Hepatic stellate cell (primary cell): ENCODE measurements around the gene PNMA1.
A peak's percentile ranks its signal among the peaks of the same experiment; 100 is the strongest.

ENCODE experiments used
- DNase-seq: peaks from one replicate; pipeline ENCODE4 v3.0.0; 2011; ENCODE audit warnings: low spot score

Gene PNMA1

GRCh38 chr14:73713803-73714655 lies at the start of gene PNMA1:
PNMA1 (minus strand) TSS chr14:73714384; CDS start chr14:73713639, 745 bp downstream.
- DNase-seq = peak; percentile 95

GRCh38 chr14:73763396-73763795 lies 49.2 kb upstream of the PNMA1 start:
- no peak for DNase-seq

- DNase-seq = no peak
These were observed 48.2 kb upstream of the PNMA1 start for GRCh38 chr14:73762375-73762822.

GRCh38 chr14:73761618-73762355 lies 47.6 kb upstream of the PNMA1 start:
- no peak for DNase-seq

GRCh38 chr14:73760598-73761586 lies 46.7 kb upstream of the PNMA1 start:
- no peak for DNase-seq

GRCh38 chr14:73759714-73760597 lies 45.8 kb upstream of the PNMA1 start:
- DNase-seq = peak; percentile 98

- DNase-seq = peak; percentile 78
These were observed 45.1 kb upstream of the PNMA1 start for GRCh38 chr14:73759183-73759713.

GRCh38 chr14:73758392-73759182 lies 44.4 kb upstream of the PNMA1 start:
- no peak for DNase-seq

GRCh38 chr14:73757876-73758391 lies 43.8 kb upstream of the PNMA1 start:
- no peak for DNase-seq

- no peak for DNase-seq
These were observed 43.2 kb upstream of the PNMA1 start for GRCh38 chr14:73757381-73757780.

GRCh38 chr14:73755434-73756014 lies 41.3 kb upstream of the PNMA1 start:
- DNase-seq = no peak

GRCh38 chr14:73754911-73755360 lies 40.8 kb upstream of the PNMA1 start:
- no peak for DNase-seq

- no peak for DNase-seq
These were observed 40.0 kb upstream of the PNMA1 start for GRCh38 chr14:73753887-73754795.

GRCh38 chr14:73753124-73753886 lies 39.1 kb upstream of the PNMA1 start:
- no peak for DNase-seq

GRCh38 chr14:73752297-73752992 lies 38.3 kb upstream of the PNMA1 start:
- DNase-seq = no peak

GRCh38 chr14:73751157-73751691 lies 37.0 kb upstream of the PNMA1 start:
- DNase-seq = no peak
